AG04449 (cell line): Measurements from ENCODE around the gene EPHB2.

Source experiments
- CTCF ChIA-PET: fragments of 350-600 bp; formaldehyde crosslinking; extraction: SDS; loops from one replicate; lab custom pipeline; 2021; ENCODE audit warnings: antibody characterized with exemption; lab: Yijun Ruan, JAX
- POLR2A ChIA-PET: fragments of 400-600, 350-600 bp; formaldehyde crosslinking; extraction: SDS; loops from one replicate; lab custom pipeline; 2020; ENCODE audit warnings: antibody characterized with exemption, inconsistent platforms; lab: Yijun Ruan, JAX
- DNase-seq: peaks from one replicate; pipeline ENCODE4 v3.0.0-alpha.2; 2010; ENCODE audit warnings: low read depth, low spot score
- H3K4me3 ChIP-seq: 2 replicates; pipeline ENCODE4 v1.5.1; 2011; ENCODE audit warnings: low read depth, mild to moderate bottlenecking, control low read depth, low read length
- TF ChIP-seq, protein P1 (sequence below): IDR thresholded peaks from one replicate; pipeline ENCODE4 v1.5.1; 2011; ENCODE audit warnings: mild to moderate bottlenecking, moderate library complexity, low read length, control low read depth, inconsistent platforms; ENCODE audit not compliant: insufficient read depth; ENCODE audit errors: missing control alignments

The EPHB2 gene

DNA sequence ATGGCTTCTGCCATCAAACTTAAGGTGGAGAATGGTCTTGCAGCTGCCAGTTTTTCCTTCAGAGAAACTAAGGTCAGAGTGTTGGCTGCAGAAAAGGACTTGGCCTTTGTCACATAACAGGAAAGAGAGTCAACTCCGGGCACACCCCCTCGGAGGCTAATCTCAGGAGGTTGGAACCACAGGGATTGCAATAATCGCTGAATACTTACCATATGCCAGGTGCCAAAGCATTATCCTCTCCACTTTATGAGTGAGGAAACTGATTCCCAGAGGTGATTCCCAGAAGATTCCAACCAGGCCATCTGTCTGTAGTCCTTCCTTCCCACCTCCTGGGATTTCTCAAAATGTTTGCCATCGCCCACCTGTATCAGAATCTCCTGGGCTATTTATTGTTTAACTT is 208.0 kb downstream of the EPHB2 start:
- H3K4me3 ChIP-seq: no peak overlapping the region
- CTCF ChIA-PET: interaction anchor here (1.9 to 9.2 kb wide), 3 partner anchors 11 to 244 kb away, joined by 7 to 74 read pairs (median 27); no protein-coding TSS in a partner anchor
- POLR2A ChIA-PET: no interaction called here

DNA sequence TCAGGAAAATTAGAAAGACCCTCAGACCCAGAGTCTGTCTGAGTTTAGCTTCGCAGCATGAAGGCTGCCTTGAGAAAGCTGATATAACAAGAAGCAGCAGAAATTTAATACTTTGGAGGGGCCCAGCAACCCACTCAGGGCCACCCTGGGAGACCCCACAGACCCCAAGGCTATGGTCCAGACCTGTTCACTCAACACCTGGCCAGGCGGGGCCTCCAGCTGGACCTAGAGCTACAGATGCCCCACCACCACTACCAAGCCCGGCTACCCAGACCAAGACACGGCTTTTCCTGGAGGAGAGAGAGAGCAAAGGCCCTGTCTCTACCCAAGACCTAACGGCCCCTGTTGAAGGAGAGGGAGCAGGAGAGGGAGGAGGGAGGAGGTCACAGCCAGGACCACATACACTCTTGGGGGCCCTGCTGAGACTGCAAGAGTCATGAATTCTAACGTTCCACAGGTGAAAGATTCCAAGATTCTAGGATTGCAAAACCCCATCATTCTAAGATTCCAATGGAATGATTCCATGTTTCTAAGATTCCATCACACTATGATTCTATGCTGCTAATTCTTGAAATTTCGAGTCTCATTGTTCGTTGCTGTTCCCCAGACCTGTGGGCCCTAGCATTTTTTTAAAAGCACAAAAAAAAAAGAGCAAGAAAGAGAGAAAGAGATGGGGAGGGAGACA is 208.8 kb downstream of the EPHB2 start:
- no peak for DNase-seq
- TF ChIP-seq, protein P1, sequence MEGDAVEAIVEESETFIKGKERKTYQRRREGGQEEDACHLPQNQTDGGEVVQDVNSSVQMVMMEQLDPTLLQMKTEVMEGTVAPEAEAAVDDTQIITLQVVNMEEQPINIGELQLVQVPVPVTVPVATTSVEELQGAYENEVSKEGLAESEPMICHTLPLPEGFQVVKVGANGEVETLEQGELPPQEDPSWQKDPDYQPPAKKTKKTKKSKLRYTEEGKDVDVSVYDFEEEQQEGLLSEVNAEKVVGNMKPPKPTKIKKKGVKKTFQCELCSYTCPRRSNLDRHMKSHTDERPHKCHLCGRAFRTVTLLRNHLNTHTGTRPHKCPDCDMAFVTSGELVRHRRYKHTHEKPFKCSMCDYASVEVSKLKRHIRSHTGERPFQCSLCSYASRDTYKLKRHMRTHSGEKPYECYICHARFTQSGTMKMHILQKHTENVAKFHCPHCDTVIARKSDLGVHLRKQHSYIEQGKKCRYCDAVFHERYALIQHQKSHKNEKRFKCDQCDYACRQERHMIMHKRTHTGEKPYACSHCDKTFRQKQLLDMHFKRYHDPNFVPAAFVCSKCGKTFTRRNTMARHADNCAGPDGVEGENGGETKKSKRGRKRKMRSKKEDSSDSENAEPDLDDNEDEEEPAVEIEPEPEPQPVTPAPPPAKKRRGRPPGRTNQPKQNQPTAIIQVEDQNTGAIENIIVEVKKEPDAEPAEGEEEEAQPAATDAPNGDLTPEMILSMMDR: no peak
- H3K4me3 ChIP-seq: no peak overlapping the region
- ChIA-PET CTCF (interaction anchor here (1.0 to 9.2 kb wide), 5 partner anchors 10 to 274 kb away, joined by 3 to 74 read pairs (median 7); no protein-coding TSS in a partner anchor), POLR2A (no interaction called here)

More for the DNA sequence above, 208.0 kb downstream of the EPHB2 start:
- DNase-seq: no peak
- TF ChIP-seq, protein P1: no peak

DNA sequence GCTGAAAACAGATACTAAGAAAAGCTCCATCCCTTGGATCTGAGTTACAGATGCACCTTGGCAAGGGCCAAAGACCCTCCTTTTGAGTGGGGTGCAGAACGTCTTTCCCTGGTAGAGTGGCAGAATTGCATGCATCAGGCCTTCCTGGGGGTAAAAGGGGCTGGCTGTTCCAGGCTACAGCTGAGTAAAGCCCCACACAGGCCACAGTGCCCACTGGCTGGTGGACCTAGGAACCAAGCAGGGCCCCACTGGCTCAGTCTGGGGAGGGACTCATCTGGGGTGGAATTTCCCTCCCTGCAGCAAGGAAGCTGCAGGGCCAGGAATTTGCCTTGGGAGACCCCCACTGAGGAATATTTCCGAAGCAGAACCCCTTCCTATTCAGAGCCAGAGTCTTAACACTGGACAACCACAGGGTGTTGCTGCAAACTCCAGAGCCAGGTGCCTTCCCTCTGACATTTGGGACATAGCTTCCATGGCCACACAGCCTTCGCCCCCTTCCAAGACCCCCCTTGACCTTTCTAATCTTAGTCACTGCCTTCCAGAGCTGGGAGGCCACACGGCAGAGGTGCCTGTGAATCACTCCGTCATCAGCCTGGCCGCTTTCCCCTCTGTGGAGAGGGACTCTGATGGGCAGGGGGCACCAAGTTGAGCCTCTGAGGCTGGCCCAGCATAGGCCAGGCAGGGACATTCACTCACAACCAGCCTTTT is 209.5 kb downstream of the EPHB2 start:
- H3K4me3 ChIP-seq: no peak overlapping the region
- DNase-seq: no peak
- TF ChIP-seq, protein P1: no peak
- POLR2A ChIA-PET: no interaction called here
- CTCF ChIA-PET: interaction anchor here (0.7 to 9.2 kb wide), 7 partner anchors 9 to 275 kb away, joined by 3 to 74 read pairs (median 3); no protein-coding TSS in a partner anchor

DNA sequence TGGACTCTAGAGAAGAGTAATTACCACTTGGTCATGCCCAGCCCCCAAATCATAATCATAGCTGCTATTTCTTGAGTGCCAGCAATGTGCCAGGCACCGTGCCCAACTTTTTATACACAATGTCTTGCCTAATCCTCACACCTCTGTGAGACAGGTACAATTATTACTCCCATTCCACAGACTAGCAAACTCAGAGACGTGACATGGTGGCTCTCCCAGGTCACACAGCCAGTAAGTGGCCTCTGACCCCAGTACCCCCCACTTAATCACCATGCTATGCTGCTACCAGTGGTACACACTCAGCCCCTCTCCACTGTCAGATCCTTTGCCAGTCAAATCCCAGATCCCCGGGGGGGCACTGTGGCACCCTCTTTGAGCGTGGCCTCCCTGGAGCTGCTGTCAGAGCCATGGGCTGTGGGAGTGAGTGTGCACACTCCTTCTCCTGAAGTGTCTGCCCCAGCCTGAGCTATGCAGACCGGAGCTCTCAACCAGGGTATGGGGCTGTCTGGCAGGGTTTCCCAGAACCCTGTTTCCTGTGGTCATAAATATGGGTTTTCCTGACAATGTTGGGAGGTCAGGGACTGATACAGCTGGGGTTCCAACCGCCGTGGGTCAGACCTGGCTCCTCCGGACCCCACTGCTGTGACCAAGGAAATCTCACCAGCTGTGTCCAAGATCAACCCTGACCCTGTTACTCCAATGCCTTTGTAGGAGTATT is 210.3 kb downstream of the EPHB2 start:
- TF ChIP-seq, protein P1: no peak
- DNase-seq: no peak
- POLR2A ChIA-PET: no interaction called here

DNA sequence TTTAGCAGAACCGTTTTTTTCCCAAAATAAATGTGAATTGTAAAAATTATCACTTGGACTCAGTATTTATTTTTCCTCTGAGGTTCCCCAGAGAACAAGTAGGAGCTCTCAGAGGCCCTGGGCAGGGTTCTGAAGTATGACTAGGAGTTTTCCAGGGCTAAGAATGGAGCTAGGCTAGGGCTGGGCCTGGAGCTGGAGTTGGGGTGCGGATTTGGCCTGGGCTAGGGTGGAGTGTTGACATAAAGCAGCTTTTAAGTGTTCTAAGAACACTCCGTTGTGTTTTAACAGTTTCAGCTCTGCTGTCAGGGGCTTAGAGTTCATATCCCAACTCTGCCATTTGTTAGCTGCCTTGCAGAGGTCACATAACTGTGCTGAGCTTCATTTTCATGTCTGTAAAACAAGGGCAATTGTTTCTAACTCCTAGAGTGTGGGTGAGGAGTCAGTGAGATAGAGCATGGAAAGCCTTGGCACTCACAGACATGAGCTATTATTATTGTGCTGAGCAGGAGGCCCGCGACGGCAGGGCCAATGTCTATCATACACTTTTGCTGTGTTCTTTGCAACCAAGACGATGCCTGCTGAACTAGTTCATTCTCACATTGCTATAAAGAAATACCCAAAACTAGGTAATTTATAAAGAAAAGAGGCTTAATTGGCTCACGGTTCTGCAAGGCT is 210.9 kb downstream of the EPHB2 start:
- TF ChIP-seq, protein P1: no peak
- POLR2A ChIA-PET: no interaction called here
- no peak for DNase-seq
- no peak overlapping the region for H3K4me3 ChIP-seq
- CTCF ChIA-PET: interaction anchor here (0.7 to 9.2 kb wide), 7 partner anchors 8 to 248 kb away, joined by 3 to 74 read pairs (median 5); no protein-coding TSS in a partner anchor

More for the DNA sequence above, 210.3 kb downstream of the EPHB2 start:
- CTCF ChIA-PET: interaction anchor here (0.7 to 9.2 kb wide), 10 partner anchors 8 to 253 kb away, joined by 3 to 74 read pairs (median 4); no protein-coding TSS in a partner anchor
- H3K4me3 ChIP-seq: no peak overlapping the region
